UCSD-AML1 (cell line): ENCODE measurements around the gene PIEZO2.
"Not testable (repeated sequence)": the region's sequence is repeated elsewhere in the genome, so short reads cannot be mapped to it uniquely, and the experiment has no call there.

ENCODE experiments used
- DNase-seq: peaks from one replicate; lab custom pipeline; 2025; ENCODE audit not compliant: unreplicated experiment; lab: John Stamatoyannopoulos, UW

Gene PIEZO2

GRCh38 chr18:10928772-10929373, 220.5 kb downstream of the PIEZO2 start:
- DNase-seq: no peak

GRCh38 chr18:10928011-10928771, 221.2 kb downstream of the PIEZO2 start:
- no peak for DNase-seq

- DNase-seq: no peak
Observed at GRCh38 chr18:10927286-10927992, 221.9 kb downstream of the PIEZO2 start.

- DNase-seq: no peak
Observed at GRCh38 chr18:10926621-10927161, 222.7 kb downstream of the PIEZO2 start.

GRCh38 chr18:10924290-10924689, 225.1 kb downstream of the PIEZO2 start:
- DNase-seq: no peak

GRCh38 chr18:10923551-10924070, 225.8 kb downstream of the PIEZO2 start:
- no peak for DNase-seq

GRCh38 chr18:10923141-10923540, 226.2 kb downstream of the PIEZO2 start:
- no peak for DNase-seq

GRCh38 chr18:10922712-10923111, 226.7 kb downstream of the PIEZO2 start:
- DNase-seq: not testable (repeated sequence)

GRCh38 chr18:10920309-10920708, 229.1 kb downstream of the PIEZO2 start:
- DNase-seq: not testable (repeated sequence)

- no peak for DNase-seq
Observed at GRCh38 chr18:10919851-10920250, 229.5 kb downstream of the PIEZO2 start.

GRCh38 chr18:10916865-10917264, 232.5 kb downstream of the PIEZO2 start:
- DNase-seq: no peak

- DNase-seq: no peak
Observed at GRCh38 chr18:10916387-10916786, 233.0 kb downstream of the PIEZO2 start.

- not testable (repeated sequence) for DNase-seq
Observed at GRCh38 chr18:10915748-10916147, 233.6 kb downstream of the PIEZO2 start.

- DNase-seq: not testable (repeated sequence)
Observed at GRCh38 chr18:10914610-10915009, 234.8 kb downstream of the PIEZO2 start.

GRCh38 chr18:10913919-10914318, 235.4 kb downstream of the PIEZO2 start:
- DNase-seq: no peak

- DNase-seq: no peak
Observed at GRCh38 chr18:10912790-10913545, 236.4 kb downstream of the PIEZO2 start.

- DNase-seq: no peak
Observed at GRCh38 chr18:10909724-10910123, 239.6 kb downstream of the PIEZO2 start.

GRCh38 chr18:10908760-10909159, 240.6 kb downstream of the PIEZO2 start:
- no peak for DNase-seq

GRCh38 chr18:10907749-10908148, 241.6 kb downstream of the PIEZO2 start:
- no peak for DNase-seq

GRCh38 chr18:10901329-10901728, 248.0 kb downstream of the PIEZO2 start:
- no peak for DNase-seq

- DNase-seq: no peak
Observed at GRCh38 chr18:10900435-10900834, 248.9 kb downstream of the PIEZO2 start.
